HG03378 (cell line): Measurements from ENCODE around the gene ZBTB7C.

Experiments used
- ATAC-seq: cut with Tn5 transposase; IDR thresholded peaks from one replicate; pipeline ENCODE4 v1.9.1; 2021; ENCODE audit warnings: mild to moderate bottlenecking, moderate library complexity; ENCODE audit not compliant: unreplicated experiment

ZBTB7C gene

GRCh38 chr18:48074929-48075706 is 334.1 kb downstream of the ZBTB7C start:
- no peak for ATAC-seq

- no peak for ATAC-seq
Observed at GRCh38 chr18:48073211-48073930, 335.8 kb downstream of the ZBTB7C start.

DNA sequence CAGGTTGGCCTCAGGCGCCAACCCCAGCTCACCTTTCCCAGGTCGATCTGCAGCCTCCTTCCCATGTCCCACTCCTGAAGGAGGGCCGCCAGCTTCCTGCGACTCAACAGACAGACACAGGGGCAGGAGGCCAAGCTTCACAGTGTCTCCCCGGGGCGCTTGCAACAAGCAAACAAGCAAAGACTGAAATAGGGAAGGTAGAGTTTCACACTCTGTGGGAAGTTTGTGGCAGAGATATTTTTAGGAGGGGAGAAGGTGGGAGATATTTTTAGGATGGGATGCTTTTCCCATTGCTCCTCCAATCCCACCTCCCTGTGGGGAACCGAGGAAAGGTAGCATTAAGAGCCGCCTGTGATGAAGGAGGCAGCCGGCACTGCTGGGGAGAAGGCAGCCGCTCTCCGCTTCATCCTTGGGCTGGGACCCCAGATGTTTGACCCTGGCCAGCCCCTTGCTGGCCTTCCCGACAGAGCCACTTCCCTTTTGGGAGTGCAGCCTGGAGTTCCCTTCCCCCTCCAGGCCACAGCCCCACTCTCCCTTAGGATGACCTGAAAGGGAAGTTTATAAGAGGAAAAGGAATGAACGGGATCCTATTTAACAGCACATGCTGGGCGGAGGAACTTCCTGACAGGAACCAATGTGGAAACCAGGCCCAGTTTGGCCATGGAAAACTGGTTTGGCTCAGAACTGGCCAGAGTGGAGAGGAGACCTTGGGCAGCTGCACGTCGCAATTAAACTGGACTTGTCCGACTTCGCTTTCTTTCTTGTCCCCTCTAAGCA is 336.6 kb downstream of the ZBTB7C start:
- ATAC-seq: no peak

- no peak for ATAC-seq
Observed at GRCh38 chr18:48068916-48069445, 340.2 kb downstream of the ZBTB7C start.

DNA sequence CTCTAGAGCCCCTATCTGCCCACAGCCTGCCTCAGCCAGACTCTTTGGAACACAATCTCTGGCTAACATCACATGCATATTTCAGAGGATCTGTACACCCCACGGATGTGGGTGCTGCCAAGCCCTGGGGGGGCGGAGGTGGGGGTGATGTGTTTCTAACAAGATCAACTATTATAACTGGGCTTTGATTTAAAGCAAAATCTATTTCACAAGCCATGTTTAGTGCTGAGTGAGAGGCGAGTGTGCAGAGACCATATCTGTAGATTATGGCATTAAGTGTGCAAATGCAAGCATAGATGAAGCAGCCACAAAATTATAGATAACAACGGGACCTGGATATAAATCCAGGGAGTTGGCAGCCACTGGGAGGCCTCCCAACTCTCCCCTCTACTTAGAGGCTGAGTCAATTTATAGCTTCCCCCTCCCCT is 342.9 kb downstream of the ZBTB7C start:
- no peak for ATAC-seq

GRCh38 chr18:48065601-48065995 is 343.6 kb downstream of the ZBTB7C start:
- ATAC-seq: no peak

GRCh38 chr18:48064978-48065600 is 344.1 kb downstream of the ZBTB7C start:
- no peak for ATAC-seq

DNA sequence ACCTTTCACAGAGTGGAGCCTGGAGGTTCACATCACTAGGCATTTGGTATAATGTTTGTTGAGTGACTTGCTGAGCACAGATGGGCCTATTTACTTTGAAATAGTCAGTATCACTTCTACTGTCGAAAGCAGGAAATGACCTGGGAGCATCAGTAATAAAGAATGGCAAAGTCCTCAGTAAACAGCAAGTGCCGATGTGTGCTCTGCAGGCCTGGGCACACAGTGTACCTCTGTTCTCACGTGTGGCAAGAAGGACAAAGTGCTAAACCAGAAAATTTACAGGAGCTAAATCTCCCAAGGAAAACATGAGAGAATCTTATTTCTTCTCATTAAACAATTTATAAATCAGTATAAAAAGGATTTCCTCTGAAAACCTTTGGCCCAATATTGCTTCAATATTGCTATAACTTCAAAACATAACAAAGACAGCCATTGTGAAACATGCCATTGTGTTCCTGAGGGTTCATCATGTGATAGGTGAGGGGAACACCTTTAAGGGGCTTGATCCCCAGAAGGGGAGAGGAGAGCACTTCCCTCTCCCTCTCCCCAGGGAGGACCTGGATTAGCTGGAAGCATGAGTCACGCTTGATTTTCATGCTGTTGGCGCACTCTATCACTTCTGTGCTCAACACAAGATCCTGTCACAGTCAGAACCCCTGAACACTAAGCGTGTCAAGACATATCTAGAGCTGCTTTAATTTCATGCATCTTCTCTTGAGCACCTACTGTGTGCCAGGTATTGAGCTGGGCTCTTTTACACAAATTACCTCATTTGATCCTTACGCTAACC is 347.2 kb downstream of the ZBTB7C start:
- no peak for ATAC-seq

- ATAC-seq: no peak
Observed at GRCh38 chr18:48060970-48061369, 348.2 kb downstream of the ZBTB7C start.

GRCh38 chr18:48060346-48060745 is 348.8 kb downstream of the ZBTB7C start:
- no peak for ATAC-seq

GRCh38 chr18:48059455-48060010 is 349.6 kb downstream of the ZBTB7C start:
- ATAC-seq: no peak

- ATAC-seq: no peak
Observed at GRCh38 chr18:48058486-48058885, 350.7 kb downstream of the ZBTB7C start.

GRCh38 chr18:48057018-48057417 is 352.2 kb downstream of the ZBTB7C start:
- no peak for ATAC-seq

DNA sequence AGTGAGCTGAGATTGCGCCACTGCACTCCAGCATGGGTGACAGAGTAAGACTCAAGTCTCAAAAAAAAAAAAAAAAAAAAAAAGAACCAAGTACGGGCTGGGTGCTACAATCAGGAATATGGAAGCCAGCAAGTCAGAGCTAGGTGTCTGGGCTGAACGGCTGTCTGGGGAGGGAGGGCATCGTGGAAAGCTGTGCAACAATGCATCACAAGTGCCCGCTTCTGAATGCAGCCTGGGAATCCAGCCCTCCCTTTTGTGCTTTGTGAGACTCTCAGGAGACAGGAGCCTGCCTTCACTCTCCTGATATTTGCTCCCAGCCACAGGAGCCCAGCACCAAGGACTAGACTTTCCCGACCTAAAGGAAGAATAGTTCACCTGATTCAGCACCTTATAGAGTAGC is 353.8 kb downstream of the ZBTB7C start:
- ATAC-seq: no peak

GRCh38 chr18:48053881-48054816 is 355.0 kb downstream of the ZBTB7C start:
- no peak for ATAC-seq

DNA sequence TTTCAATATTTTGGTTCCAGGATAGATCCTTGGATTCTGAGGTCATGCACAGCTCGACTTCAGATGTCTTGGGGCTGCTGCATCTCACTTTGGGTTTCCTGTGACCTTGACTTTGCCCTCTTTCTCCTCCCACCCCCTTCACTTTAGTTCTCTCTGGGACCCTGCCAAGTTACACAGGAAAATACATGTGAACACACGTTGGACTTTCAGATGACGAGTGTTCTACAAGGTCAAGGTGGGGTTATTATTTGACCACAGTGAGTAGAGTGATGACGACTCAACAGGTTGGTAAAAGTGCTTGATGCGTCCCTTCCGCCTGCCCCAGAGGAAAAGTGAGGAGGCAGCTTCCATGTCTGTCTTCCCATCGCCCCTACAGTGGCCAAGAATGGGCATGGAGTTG is 356.3 kb downstream of the ZBTB7C start:
- no peak for ATAC-seq

DNA sequence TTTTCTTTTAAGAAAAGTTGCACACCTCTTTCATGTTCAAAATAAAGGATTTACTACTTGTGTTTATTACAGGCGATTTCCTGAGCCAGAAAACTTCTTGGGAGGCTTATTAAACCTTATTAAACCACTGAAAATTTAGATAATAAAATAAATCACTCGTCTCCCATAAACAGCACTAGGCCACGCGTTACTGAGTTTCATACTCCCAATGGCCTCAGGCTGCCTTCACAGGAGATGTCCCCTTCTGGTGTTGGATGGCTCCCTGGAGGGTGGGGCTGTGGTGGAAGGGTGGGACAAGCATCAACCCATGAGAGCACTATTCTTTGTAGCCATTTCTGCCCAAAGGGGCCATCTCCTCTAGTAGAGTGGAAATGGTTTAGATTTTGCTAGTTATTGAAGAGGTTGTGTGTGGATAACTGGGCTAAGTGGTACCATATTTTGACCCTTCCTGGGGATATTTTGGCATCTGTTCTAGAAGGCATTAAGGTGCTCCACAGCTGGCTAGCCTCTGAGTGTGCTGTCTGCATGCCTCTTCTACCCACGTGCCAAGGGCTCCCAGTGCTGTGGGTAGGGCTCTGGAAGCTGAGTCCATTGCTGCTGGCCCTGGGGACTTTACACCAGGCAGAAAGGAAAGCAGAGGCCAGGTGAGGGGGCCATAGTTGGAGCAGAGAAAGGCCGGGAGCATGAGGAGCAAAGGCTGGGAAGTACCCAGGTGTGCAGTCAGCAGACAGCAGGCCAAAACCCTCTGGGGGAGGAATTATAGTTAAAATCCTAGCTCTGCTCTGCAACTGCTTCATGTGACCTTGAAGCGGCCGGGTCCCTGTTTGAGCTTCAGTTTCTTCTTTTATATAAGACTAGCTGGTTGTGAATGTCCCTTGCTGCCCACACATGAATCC is 357.0 kb downstream of the ZBTB7C start:
- ATAC-seq: no peak

DNA sequence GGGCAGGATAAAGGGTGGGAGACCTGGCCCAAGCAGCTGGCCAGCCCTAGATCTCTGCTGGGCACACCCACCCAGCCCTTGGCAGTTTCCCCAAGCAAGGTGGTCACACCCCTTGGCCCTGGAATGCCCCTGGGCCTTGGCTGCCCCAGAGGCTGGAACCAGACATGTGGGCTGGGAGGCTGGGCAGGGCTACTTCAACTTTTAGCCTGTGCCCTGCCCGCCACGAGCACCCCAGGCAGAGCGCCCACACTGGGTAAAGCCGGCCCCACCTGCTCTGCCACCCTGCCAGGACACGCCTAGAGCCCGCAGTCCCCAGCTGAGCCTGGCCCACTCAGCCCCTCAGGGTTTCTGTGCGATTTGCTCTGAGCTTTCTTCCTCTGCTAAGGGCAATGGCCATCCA is 359.0 kb downstream of the ZBTB7C start:
- no peak for ATAC-seq
